Measurements from ENCODE around the gene CX3CL1. TPM values are rescaled to one million over a fixed set of nuclear protein-coding genes. Genes with fewer than 3 reads are reported as not detected.

Gene CX3CL1
- total and polyA plus RNA-seq, 10 of the 15 experiments (the other 5 are each of a cell fraction or from before 2014, with no cell fraction given) = 0.03 to 1.2 (median 0.46) TPM

GRCh38 chr16:57426356-57426755, 54.1 kb downstream of the CX3CL1 start:
- Histone ChIP-seq H3K36me3 (ENCODE audit: control insufficient read depth in 2 of 2, insufficient read depth in 2 of 2, low read length in 1 of 2) (peaks cover 9 to 10% of the 10 kb centered on the region in 2 experiments; a peak in 3 of 4 replicates), H3K9me3 (replicated peaks; ENCODE audit: control insufficient read depth, insufficient read depth, low read length) (no peaks in the 10 kb centered on the region), H2AFZ (ENCODE audit: control insufficient read depth, low read depth, low read length) (no peak overlapping the region), H3K27me3 (replicated peaks in 1 of 2; ENCODE audit: control insufficient read depth in 2 of 2, insufficient read depth in 2 of 2, low read length in 1 of 2) (no peaks in the 10 kb centered on the region), H3K79me2 (ENCODE audit: control insufficient read depth, insufficient read depth, low read length) (no peaks in the 10 kb centered on the region), H4K20me1 (ENCODE audit: control insufficient read depth, insufficient read depth) (no peaks in the 10 kb centered on the region), H3K9ac (ENCODE audit: control insufficient read depth, insufficient read depth, low read length) (no peak overlapping the region), H3K27ac (ENCODE audit: control insufficient read depth, insufficient read depth) (no peak overlapping the region), H3K4me2 (ENCODE audit: control insufficient read depth, insufficient read depth) (no peak overlapping the region), H3K4me3 (no peak overlapping the region), H3K4me1 (ENCODE audit: control insufficient read depth, insufficient read depth, low read length) (no peaks in the 10 kb centered on the region)
- 99% methylated on average over 7 of the region's 7 CpGs for WGBS (ENCODE audit: insufficient coverage, insufficient replicate concordance, low lambda C conversion rate, missing lambda C conversion rate)
- ATAC-seq (no peak), DNase-seq (ENCODE audit: low read depth, low spot score) (no peak), FAIRE-seq (no peak)
- no peak for TF ChIP-seq EGR1 (IDR thresholded peaks at IDR 0.05; ENCODE audit: borderline replicate concordance in 1 of 2, low read depth in 2 of 2, low read length in 2 of 2)
- TF ChIP-seq HDAC2 (IDR thresholded peaks at IDR 0.05) = no peak
- no peak for TF ChIP-seq CUX1 (IDR thresholded peaks at IDR 0.05; ENCODE audit: insufficient replicate concordance, low read depth, low read length)
- no peak for TF ChIP-seq MEF2B (IDR thresholded peaks at IDR 0.05; ENCODE audit: partially characterized antibody, poor library complexity, severe bottlenecking)
- no peak for TF ChIP-seq POLR2AphosphoS5 (IDR thresholded peaks at IDR 0.05; ENCODE audit: low read length)
- TF ChIP-seq RFX5 (IDR thresholded peaks at IDR 0.05; ENCODE audit: low read depth, low read length) = no peak
- TF ChIP-seq CREM (IDR thresholded peaks at IDR 0.05; ENCODE audit: low read depth) = no peak
- TF ChIP-seq ZBTB11 (CRISPR knock-in tag; IDR thresholded peaks at IDR 0.05) = no peak
- TF ChIP-seq SPI1 (IDR thresholded peaks at IDR 0.05; ENCODE audit: borderline replicate concordance, insufficient read depth, low read depth, low read length) = no peak
- no peak for TF ChIP-seq HCFC1 (IDR thresholded peaks at IDR 0.05; ENCODE audit: low read length)
- TF ChIP-seq FOXK2 (IDR thresholded peaks at IDR 0.05) = no peak
- no peak for TF ChIP-seq NFIC (IDR thresholded peaks at IDR 0.05; ENCODE audit: low read depth, low read length)
- TF ChIP-seq ZNF274 (IDR thresholded peaks at IDR 0.05; ENCODE audit: insufficient read depth, insufficient read length) = no peak
- intact Hi-C loops (cut with micrococcal nuclease; ENCODE audit: unreplicated experiment) (no loop called here), in situ Hi-C loops (cut with MboI) (no loop called here)
- ChIA-PET CTCF (interaction anchor here (0.6 to 10.6 kb wide), 5 partner anchors 8 to 92 kb away, joined by 3 to 174 read pairs (median 3); no protein-coding TSS in a partner anchor), RAD21 (ENCODE audit: unreplicated experiment) (interaction anchor here (1.5 kb wide), 1 partner anchor 10 kb away, joined by 4 read pairs; no protein-coding TSS in a partner anchor), SMC1A (ENCODE audit: uncharacterized antibody, unreplicated experiment) (interaction anchor here (0.9 to 1.3 kb wide), 2 partner anchors 9 to 123 kb away, joined by 4 to 5 read pairs; no protein-coding TSS in a partner anchor), POLR2A (no interaction called here)
- no TSS peak for BruUV-seq (replicated peaks)
